Measurements from ENCODE around the gene VPS72. TPM values are rescaled to one million over a fixed set of nuclear protein-coding genes. Genes with fewer than 3 reads are reported as not detected.

VPS72 gene, protein sequence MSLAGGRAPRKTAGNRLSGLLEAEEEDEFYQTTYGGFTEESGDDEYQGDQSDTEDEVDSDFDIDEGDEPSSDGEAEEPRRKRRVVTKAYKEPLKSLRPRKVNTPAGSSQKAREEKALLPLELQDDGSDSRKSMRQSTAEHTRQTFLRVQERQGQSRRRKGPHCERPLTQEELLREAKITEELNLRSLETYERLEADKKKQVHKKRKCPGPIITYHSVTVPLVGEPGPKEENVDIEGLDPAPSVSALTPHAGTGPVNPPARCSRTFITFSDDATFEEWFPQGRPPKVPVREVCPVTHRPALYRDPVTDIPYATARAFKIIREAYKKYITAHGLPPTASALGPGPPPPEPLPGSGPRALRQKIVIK
- 37.0 and 40.6 TPM in 2 replicates for total RNA-seq

GRCh38 chr1:151189637-151190445, at the start of gene VPS72:
VPS72 (minus strand) TSS chr1:151190197; CDS start chr1:151190121, 76 bp downstream.

DNA sequence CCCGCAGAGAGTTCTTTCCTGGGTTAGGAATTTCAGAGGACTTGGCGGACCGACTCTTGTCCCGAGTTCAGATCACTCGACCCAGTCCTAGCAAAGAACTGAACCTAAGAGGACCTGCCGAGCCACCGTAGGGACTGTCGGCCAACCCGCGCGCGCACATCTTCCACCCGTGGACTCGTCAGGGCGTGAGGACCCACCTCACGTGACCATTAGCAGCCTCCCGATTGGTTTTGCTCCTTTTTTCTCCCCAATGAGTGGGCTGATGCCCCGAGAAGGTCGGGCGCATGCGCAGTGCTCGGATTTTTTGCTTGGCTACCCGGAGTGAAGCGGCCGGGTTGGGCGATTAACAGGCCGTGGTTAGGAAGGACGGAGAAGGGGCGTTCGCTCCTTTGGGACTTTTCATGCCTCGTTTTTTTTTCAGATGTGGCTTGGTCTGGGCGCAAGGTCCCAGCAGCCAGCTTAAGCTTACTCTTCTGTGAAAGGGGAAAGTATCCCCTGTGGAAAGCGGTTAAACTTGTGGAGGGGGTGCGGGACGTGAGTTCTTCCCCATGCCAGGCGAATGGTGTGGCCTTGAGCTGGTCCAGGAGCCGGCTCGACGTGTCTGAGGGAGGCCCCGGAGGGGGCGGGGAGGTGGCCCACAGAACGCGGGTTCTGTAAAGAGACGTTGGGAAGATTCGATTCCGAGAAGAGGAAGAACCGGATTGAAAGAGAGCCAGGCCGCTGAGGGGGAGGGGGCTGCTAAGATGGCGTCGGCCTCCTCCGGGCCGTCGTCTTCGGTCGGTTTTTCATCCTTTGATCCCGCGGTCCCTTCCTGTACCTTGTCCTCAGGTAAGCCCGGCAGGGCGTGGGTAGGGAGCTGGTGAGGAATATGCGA, 8.5 kb upstream of the VPS72 start, which contains the start of gene PIP5K1A:
TSS of gene PIP5K1A (plus strand) at position 299 of the 874 bp plus-strand sequence. CDS start at position 744, 445 bp downstream.

GRCh38 chr1:151175863-151176262, 14.1 kb downstream of the VPS72 start, which contains the start of gene TMOD4:
TMOD4 (minus strand) TSS chr1:151175981; CDS start chr1:151174875, 1,106 bp downstream.

DNA sequence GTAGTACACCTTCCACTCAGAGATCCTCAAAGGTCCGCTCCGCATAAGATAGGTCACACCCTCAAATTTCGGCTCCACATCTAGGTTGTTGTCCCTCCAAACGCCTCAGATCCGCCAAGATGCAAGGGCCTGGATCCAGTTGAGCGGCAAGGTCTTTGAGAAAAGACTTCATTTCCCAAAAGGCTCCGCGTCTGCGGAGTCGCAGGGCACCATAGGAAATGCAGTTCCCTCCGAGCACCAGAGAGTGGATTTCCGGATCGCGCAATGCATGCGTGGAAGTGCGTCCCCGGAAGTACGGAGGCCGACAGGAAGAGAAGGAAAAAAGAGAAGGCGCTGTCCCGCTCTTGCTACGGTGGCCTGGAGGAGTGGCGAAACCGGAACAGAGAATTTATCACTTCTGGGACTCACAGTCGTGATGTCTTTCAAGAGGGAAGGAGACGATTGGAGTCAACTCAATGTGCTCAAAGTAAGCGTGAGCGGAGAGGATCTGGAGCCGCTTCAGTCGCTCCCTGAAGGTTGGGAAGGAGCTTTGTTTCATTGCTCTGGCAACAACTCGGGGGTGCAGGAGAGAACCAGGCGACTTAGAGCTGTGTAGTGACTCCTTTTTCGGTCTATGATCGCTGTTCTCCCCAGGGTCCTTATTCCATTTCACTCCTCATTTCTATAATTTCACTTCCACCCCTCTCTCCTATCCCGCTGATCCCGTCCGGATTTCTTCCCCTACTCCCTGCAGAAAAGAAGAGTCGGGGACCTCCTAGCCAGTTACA, 24.1 kb downstream of the VPS72 start, which contains the start of the genes LYSMD1 and SCNM1:
TSS of gene LYSMD1 (minus strand) at position 165 of the 767 bp plus-strand sequence. CDS start 644 bp downstream, outside the sequence.
TSS of gene SCNM1 (plus strand) at position 407 of the 767 bp plus-strand sequence. CDS start at position 416, 9 bp downstream.

GRCh38 chr1:151156515-151156819, 33.5 kb downstream of the VPS72 start, which contains the start of gene TNFAIP8L2:
TNFAIP8L2 (plus strand) TSS chr1:151156649; CDS start chr1:151158698, 2,049 bp downstream.

DNA sequence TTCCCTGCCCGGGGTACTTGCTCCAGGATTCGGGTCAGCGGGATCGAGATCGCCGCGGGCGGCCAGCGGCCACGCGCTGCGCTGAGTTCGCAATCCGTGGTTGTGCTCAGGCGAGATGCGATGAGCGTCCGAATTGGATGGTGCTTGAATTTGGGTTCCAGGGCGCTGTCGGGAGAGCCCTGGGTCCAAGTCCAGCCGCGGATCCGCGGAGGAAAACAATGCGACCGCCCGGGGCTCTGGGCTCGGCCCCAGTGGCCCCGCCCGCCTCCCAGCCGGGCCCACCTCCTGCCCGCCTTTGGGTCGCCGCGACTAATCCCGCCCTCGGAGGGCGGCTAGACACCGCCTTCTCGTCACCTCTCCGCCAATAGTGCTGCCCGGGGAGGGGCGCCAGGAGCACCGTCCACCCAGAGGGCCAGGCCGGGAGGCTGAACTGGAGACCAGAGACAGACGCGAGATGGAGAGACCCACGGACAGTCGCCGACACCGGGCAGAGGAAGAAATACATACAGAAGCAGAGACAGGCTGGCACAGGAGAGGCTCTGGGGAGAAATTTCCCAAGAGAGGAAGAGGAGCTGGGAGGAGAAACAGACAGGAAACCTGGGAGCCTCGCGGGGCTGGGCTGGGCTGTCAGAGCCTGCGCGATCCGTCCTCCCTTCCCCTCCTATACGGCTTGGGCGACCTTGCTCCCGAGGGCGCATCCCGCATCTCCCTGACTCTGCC, 43.4 kb downstream of the VPS72 start, which contains the start of gene SEMA6C:
TSS of gene SEMA6C (minus strand) at position 220 of the 720 bp plus-strand sequence. CDS start 4,010 bp downstream, outside the sequence.

Other genes starting within 250 kb of the VPS72 start
- 86.9 and 125 TPM in 2 replicates for gene CERS2, start 215.4 kb downstream of the VPS72 start, total RNA-seq
- 0.14 and 0.28 TPM in 2 replicates for gene ANXA9, start 207.9 kb downstream of the VPS72 start, total RNA-seq
- 6.4 and 6.6 TPM in 2 replicates for gene MINDY1, start 183.3 kb downstream of the VPS72 start, total RNA-seq
- 5.5 and 8.1 TPM in 2 replicates for gene PRUNE1, start 181.7 kb downstream of the VPS72 start, total RNA-seq
- gene BNIPL, start 153.6 kb downstream of the VPS72 start, total RNA-seq: 0.14 and 0.18 TPM in 2 replicates
- gene C1orf56, start 142.4 kb downstream of the VPS72 start, total RNA-seq: 0.85 and 2.2 TPM in 2 replicates
- 38.3 and 42.8 TPM in 2 replicates for gene CDC42SE1, start 130.6 kb downstream of the VPS72 start, total RNA-seq
- gene MLLT11, start 129.8 kb downstream of the VPS72 start, total RNA-seq: 3.0 and 3.1 TPM in 2 replicates
- 15.2 and 19.6 TPM in 2 replicates for gene GABPB2, start 119.4 kb downstream of the VPS72 start, total RNA-seq
- 0.43 and 1.0 TPM in 2 replicates for gene SEMA6C, start 43.6 kb downstream of the VPS72 start, total RNA-seq
- gene TNFAIP8L2, start 33.5 kb downstream of the VPS72 start, total RNA-seq: not detected in 2 replicates
- 6.5 and 7.2 TPM in 2 replicates for gene LYSMD1, start 24.3 kb downstream of the VPS72 start, total RNA-seq
- 28.6 and 33.4 TPM in 2 replicates for gene SCNM1, start 24.1 kb downstream of the VPS72 start, total RNA-seq
- not detected in 2 replicates for gene TMOD4, start 14.2 kb downstream of the VPS72 start, total RNA-seq
- gene PIP5K1A, start 8.4 kb upstream of the VPS72 start, total RNA-seq: 54.5 and 60.6 TPM in 2 replicates
- gene PSMD4, start 64.5 kb upstream of the VPS72 start, total RNA-seq: 252 and 275 TPM in 2 replicates
- 7.0 and 7.9 TPM in 2 replicates for gene ZNF687, start 92.1 kb upstream of the VPS72 start, total RNA-seq
- gene PI4KB, start 137.2 kb upstream of the VPS72 start, total RNA-seq: 32.0 and 38.9 TPM in 2 replicates
- 26.0 and 30.9 TPM in 2 replicates for gene RFX5, start 157.1 kb upstream of the VPS72 start, total RNA-seq
- 43.2 and 75.7 TPM in 2 replicates for gene SELENBP1, start 182.5 kb upstream of the VPS72 start, total RNA-seq
- 426 and 520 TPM in 2 replicates for gene PSMB4, start 209.4 kb upstream of the VPS72 start, total RNA-seq

Data from smooth muscle cell of bladder (primary cell).